GM21528 (cell line): ENCODE data around the gene PLEKHD1.

Experiments
- ATAC-seq: cut with Tn5 transposase; IDR thresholded peaks from one replicate; pipeline ENCODE4 v1.9.1; 2021; ENCODE audit warnings: mild to moderate bottlenecking, moderate library complexity; ENCODE audit not compliant: unreplicated experiment, low FRiP score

Gene PLEKHD1

DNA sequence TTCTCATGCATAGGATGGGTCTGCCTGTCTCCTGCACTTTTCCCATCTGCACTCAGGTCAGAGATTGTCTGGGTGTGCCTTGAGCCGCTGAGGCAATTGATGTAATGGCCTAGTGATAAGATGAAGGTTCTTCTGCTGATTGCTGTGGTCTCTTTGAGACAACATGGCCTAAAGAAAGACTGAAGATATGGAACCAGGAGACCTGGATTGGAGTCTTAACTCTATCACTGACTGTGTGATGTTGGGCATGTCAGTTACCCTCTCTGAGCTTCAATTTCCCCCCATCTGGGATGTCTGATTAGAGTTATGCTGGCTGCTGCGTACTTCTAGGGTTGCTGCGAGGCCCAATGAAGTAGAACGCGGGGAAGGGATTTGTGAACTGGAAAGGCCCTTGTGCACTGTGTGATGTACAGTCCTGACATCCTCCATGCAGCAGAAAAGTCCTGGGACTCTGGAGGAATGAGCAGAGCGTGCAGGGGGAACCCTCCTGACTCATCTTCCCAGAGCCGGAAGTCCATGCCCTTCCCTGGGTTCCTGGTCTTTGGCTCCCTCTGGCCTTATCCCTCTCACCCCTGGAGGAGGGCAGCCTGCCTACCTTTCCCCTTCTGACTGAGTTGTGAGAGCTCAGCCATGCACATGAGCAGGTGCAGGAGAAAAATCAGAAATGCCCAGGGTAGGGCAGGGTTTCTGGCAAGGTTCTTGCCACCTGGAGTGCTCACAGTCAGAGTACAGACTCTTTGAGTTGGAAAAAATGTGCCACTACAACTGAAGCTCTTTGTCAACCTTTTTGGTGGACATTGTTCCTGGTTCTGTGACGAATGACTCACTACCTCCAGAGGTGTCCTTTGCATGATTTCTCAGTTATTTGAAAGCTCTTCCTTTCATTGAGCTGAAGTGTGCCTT is 21.1 kb downstream of the PLEKHD1 start:
- no peak for ATAC-seq

DNA sequence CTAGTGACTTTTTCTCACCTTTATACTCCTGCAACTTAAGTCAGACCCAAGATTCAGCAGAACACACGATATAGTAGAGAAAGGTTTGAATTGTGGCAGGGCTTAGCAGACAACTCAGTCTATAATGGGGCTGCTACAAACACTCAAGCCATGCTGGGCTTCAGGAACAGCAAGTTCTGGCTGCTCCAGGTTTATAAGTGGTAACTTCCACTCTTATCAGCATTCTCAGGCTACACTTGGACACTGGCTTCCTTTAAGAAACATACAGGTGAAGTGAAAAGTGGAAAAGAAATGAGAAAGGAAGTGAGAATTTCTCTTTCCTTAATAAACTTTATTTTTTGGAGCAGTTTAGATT is 21.7 kb downstream of the PLEKHD1 start:
- ATAC-seq, result no peak

DNA sequence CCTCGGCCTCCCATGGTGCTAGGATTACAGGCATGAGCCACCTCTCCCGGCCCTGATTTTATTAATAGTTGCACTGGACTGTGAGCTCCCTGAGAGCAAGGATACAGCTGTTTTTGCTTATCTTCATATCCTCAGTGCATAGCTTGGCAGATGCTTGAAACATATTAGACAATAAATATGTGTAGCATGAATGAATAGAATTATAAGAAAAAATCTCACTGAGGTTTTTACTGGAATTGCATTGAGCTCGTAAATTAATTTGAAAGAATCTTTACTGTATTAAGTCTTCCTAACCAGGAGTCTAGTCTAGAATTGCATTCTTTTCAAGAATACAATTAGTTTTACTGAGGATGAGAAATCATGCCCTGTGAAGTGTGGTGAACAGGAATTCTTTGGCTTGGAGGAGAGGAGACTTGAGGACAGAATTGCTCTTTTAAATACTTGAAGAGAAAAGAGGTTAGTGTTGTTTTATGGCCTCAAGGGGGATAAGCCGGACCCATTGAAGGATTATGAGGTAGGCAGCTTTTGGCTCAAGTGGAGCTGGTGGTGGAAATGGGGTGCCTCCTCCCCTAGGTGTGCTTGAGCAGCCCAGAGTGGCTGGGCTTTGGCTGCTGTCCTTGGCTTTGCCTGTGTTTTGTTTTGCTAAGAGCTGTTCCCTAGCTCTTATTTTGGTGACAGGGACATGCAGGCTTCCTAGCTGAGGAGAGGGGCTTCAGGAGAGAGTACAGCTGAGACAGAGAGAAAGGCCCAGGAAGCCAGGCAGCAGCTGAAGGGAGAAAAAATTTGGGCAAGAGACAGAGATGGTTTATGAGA is 34.0 kb downstream of the PLEKHD1 start:
- ATAC-seq, result no peak

DNA sequence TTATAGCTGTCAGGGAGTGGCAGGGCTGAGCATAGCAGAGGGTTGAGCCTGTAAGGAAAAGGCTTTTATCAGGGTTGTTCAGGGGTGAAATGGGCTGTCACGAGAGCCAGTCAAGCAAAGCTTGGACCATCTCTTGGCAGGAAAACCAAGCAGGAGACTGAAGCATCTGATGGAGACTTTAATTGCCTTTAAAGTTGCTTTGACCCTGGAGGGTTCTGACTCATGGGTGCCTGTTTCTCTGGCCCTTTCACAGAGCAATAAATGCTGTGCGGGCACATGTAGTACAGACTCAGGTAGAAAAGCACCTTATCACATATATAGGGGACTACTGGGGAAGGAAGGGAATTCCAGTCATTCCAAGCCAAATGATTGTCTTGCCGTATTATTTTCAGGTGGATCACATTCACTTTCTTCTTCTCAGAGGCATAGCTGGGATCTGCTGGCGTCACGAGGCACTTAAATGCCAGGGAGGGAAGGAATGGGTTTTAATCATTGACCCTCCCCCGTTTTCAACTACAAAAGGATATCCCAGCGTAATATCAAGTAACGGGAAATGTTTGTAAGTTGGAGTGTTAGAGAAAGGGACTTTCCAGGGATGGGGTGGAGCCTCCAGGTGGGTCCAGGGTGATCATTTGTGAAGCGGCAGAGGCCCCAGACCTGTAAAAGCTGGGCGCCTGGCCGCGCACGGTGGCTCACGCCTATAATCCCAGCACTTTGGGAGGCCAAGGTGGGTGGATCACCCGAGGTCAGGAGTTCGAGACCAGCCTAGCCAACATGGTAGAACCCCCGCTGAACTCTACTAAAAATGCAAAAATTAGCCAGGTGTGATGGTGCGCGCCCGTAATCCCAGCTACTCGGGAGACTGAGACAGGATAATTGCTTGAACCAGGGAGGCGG is 34.9 kb downstream of the PLEKHD1 start:
- no peak for ATAC-seq

DNA sequence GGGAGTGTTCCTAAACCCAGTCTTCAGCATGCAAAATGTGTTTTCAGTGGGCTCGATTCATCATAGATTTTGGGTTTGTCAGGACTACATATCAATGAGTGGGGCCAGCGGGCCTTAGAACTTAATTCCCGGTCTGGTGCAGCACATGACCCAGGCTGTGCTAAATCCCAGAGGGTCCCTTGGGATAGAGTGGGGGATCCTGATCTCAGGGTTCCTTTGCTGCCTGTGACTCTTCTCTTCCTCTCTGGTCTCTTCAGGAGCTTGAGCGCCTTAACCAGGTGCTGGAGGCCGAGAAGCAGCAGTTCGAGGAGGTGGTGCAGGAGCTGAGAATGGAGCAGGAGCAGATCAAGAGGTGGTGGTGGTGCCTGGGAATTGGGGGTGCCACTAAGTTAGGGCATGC is 37.5 kb downstream of the PLEKHD1 start:
- no peak for ATAC-seq

DNA sequence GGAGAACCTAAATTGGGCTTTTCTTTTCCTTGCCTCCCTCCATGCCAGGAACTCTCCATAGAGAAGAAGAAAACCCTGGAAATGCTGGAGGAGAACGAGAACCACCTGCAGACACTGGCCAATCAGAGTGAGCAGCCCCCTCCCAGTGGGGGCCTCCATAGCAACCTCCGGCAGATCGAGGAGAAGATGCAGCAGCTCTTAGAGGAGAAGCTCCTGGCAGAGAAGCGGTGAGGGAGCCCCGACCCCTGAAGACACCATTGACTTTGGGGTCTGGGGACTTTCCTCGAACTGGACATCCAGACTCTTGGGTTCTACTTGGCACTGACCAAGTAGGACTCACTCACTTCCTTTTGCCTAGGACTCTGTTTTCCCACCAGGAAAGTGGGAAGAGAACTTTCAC is 41.4 kb downstream of the PLEKHD1 start:
- ATAC-seq, result no peak

DNA sequence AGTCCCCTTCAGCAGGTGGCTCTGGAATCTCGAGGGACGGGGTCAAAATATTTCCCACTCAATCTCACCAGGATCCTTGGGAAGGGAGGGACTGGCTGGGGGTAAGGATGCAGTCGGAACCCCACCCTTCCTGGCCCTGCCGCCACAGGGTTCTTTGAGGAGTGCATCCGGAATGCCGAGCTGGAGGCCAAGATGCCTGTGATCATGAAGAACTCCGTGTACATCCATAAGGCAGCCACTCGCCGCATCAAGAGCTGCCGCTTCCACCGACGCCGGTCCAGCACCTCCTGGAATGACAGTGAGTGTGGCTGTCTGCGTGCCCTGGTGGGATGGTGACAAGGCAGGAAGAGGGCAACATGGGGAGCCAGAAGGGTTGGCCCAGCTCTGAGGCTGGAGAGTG is 43.1 kb downstream of the PLEKHD1 start:
- ATAC-seq, result no peak

DNA sequence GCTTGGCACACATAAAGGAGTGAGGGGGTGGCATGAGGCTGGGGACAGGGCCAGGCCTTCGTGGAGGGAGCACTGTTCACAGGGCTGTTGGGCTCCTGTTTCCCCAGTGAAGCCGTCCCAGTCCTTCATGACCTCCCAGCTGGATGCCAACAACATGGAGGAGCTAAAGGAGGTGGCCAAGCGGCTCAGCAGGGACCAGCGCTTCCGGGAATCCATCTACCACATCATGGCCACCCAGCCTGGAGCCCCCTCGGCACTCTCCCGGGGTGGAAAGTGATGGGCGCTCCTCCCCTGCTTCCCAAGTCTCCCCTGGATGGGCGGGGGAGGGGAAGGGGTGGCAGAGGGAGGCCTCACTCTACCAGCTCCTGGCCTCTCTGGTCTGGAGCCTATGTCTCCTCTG is 43.6 kb downstream of the PLEKHD1 start:
- no peak for ATAC-seq

DNA sequence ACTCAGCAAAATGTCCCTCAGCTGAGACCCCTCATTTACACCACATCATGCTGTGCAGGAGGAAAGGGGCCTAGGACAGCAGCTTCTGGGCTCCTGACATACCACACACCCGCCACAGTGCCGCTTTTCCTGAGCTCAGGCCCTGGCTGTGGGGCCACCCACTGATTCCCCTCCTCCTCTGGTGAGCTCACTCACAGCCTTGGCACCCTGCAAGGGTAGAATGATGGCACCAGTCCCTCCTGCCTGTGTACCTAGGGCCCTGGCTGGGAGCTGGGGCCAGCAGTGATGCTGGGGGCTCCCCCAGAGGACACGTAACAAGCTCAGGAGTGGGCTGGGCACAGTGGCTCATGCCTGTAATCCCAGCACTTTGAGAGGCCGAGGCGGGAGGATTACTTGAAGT is 44.4 kb downstream of the PLEKHD1 start:
- no peak for ATAC-seq

DNA sequence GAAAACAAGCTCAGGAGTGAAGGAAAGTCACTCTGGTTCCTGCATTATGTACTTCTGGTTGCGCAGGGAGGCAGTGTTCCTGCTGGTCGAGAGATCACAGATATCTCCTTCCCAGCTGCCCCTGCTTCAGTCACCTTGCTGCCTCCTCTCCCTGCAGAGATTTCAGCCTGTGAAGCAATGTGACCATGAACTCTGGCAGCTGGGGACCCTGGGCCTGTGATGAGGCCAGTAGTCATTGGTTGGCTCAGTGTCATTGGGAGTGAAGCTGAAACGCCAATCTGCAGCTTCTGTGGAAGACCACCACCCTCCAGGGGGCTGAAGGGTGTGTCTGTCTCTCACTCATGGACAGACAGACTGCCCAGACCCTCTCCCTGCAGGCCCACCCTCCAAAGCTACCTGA is 45.0 kb downstream of the PLEKHD1 start:
- no peak for ATAC-seq

DNA sequence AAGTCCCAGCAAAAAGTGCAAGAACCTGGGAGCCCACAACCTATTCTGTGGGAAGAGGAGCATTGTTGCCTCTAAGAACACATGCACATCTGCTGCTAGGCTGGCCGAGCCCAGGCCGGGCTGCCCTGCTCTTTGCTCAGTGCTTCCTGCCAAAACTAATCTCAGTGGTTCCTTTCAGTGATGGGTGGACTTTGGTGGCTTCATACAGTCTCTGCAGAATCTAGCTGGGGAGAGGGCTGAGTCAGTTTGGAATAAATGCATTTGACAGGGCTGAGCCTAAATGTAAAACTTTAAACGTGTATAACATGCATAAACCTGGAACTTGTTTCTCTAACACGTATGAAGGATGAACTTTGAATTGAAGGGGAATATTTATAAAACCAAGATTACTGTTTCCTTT is 45.6 kb downstream of the PLEKHD1 start:
- no peak for ATAC-seq

DNA sequence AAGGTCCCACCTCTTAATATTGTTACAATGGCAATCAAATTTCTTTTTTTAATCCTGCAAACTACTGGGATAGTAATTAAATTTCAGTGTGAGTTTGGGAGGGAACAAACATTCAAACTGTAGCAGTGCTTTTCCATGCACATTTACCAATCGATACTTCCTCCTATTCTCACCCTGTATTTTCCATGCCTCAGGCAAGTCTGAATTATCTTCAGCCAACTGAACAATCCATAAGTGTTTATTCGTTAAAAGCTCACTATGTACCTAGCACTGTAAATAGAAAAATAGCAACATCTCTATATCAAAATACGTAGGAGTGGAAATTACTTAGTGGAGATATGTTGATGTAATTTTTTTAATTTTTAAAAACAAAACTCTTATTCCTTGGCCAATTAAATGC is 46.6 kb downstream of the PLEKHD1 start:
- ATAC-seq, result no peak

DNA sequence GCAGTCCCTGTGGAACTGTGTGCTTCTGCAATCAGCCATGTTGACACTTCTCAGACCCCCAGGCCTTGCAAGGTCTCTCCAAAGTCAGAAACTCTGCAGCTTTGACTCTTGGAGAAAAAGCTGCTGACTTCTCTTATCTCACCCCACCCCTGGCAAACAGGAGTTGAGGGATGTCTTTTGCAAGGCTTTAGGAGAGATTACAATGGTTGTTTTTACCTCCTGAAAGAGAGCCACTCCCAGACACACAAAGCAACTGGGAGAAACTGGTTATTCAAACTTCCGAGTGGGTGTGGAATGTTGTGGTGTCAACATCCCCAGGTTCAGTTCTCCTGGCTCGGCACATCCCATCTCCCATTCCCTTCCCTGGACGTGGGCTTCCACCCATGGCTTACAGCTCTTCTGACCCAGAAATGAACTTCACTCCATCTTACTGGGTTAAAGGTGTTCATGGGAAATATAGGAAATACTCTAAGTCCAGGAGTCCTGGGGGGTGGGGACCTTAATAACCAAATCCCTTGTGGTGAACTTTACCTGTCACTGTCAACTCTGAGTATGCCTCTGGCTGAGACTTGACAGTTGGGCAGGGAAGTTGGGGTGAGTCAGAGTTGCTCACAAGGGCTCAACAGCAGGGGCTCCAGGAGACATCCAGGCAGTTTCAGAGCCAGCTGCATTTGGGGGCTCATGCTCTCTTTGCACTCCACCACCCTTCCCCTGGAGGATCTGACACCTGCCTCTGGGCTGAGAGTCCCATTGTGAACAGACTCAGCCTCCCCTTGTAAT is 48.2 kb downstream of the PLEKHD1 start:
- ATAC-seq, result no peak

DNA sequence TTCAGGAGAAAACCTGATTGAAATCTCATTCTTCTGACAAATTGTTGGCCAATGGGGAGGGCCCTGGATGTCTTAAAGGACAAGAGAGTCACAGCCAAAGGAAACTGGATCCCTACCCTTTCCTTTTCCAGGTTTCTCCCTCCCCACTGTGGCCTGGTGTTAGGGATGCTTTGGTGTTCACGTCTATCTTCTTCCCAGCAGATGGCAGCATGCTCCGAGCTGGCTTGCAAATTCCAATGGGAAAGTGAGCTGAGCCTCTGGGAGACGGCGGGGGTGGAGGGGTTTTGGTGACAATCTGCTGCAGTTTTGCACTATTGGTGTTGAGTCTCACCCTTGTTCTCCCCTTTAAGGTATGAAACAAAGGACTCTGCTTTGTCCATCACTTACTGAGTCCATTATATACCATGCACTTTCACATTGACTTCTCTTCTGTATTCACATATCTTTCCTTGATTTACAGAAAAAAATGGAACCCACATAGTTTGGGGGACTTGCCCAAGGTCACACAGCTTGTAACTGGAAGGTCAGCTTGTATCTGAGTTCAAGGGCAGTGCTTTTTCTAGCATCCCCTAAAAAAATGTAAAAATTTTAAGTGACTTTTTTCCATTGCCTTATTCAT is 50.8 kb downstream of the PLEKHD1 start:
- ATAC-seq, result no peak

DNA sequence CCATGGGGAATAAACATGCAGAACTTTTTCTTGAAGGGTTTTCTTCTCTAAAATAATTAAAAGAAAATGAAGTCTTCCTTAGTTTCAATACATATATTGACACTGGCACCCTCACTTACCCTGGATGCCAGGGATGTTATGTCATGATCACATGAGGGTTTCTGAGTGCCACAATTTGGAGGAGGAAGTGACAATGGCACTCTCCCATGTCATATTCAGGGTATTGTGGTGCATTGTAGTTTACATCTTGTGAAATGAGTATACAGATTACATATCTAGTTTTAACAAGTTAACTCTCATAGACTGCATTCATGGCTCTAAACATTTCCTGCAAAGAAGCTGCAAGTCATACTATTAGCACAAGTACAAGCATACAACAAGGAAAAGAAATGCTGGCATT is 52.4 kb downstream of the PLEKHD1 start:
- no peak for ATAC-seq

DNA sequence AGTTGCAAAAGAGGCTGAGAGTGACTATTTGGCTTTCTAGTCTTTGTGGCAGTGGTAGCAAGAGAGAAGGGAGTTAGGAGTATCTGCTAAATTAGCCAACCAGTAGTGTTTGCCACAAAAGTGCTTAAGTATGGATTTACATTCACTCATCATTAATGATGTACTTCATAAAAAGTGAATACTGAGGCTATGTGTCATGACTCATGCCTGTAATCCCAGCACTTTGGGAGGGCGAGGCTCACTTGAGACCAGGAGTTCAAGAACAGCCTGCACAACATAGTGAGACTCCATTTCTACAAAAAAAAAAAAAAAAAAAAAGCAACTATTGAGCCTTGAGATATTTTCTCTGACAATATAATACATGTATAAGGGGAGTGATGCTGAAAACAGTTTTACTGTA is 53.4 kb downstream of the PLEKHD1 start:
- ATAC-seq, result no peak

DNA sequence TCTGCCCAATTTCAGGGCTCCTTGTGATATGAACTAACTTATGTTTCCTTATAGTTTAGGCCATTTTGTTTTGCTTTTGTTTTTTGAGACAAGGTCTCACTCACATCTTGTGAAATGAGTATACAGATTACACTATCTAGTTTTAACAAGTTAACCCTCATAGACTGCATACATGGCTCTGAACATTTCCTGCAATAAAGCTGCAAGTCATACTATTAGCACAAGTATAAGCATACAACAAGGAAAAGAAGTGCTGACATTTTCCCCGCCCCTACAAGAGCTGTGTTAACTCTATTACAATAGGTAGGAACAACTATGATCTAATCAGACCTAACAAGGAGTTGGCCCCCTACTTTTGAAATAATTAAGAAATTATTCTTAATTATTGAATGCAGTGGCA is 54.2 kb downstream of the PLEKHD1 start:
- no peak for ATAC-seq

DNA sequence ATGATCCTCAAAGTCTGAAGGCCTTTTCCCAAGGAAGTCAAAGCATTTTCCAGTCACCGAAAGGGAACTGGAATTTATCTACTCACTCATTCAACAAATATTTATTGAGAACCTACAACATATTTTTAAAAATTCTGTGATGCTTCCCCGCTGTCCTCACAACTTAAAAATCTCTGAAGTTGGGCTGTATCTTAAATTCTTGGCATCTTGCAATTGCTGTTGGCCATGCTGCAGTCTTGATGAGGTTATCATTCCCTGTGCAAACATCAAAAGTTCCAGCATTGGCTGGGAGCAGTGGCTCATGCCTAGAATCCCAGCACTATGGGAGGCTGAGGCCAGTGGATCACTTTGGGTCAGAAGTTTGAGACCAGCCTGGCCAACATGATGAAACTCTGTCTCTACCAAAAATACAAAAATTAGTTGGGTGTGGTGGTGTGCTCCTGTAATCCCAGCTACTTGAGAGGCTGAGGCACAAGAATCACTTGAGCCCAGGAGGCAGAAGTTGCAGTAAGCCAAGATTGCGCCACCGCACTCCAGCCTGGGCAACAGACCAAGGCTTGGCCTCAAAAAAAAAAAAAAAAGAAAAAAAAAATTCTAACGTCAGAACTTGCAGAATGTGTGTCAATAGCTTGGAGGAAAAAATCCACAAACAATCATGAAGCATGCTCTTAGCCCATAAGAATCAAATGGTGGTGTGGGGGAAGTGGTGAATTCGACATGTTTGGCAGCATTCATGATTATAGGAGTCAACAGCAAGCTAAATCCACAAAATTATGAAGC is 55.3 kb downstream of the PLEKHD1 start:
- ATAC-seq, result no peak
